A549 (cell line): Measurements from ENCODE around the gene WHRN. TPM values are rescaled to one million over a fixed set of nuclear protein-coding genes. Genes with fewer than 3 reads are reported as not detected.

Experiments
- ATAC-seq, 2 experiments: fragments of 200-7000 bp in 1 of 2; fragments of >200 bp in 1 of 2; cut with Nextera tagmentation in 1 of 2; cut with Tn5 transposase in 1 of 2; 3 replicates each; pipeline versions ENCODE4 v1.8.0 to v1.9.1; 2018 to 2020; ENCODE audit warnings: mild to moderate bottlenecking in 1 of 2, moderate library complexity in 1 of 2
- CTCF ChIA-PET: fragments of 300-600 bp; sonication (Branson Sonifier 250); formaldehyde crosslinking; extraction: SDS; loops from one replicate; lab custom pipeline; 2021; ENCODE audit warnings: antibody characterized with exemption, inconsistent platforms; lab: Yijun Ruan, JAX
- POLR2A ChIA-PET: fragments of 350-600 bp; formaldehyde crosslinking; extraction: SDS; loops from one replicate; lab custom pipeline; 2021; ENCODE audit warnings: antibody characterized with exemption, inconsistent platforms; lab: Yijun Ruan, JAX
- DNase-seq, 2 experiments: peaks; one replicate each; pipeline versions ENCODE4 v3.0.0 to v3.0.0-alpha.2; 2011 to 2016; ENCODE audit warnings: low read depth in 1 of 2, low spot score in 1 of 2
- FAIRE-seq: peaks from 2 replicates; lab custom pipeline; 2011; peaks lifted over from hg19 to GRCh38; lab: Jason Lieb, UNC
- H3K27ac ChIP-seq, 2 experiments: fragments of >200 bp; sonication (Bioruptor Twin); formaldehyde crosslinking; 3 replicates each; pipeline ENCODE4 v1.5.1; 2016 to 2017
- H3K4me1 ChIP-seq: fragments of >200 bp; sonication (Bioruptor Twin); formaldehyde crosslinking; 3 replicates; pipeline ENCODE4 v1.6.1; 2016
- H3K4me2 ChIP-seq: fragments of >200 bp; sonication (Bioruptor Twin); formaldehyde crosslinking; 3 replicates; pipeline ENCODE4 v1.6.1; 2016
- H3K4me3 ChIP-seq: fragments of >200 bp; sonication (Bioruptor Twin); formaldehyde crosslinking; 3 replicates; pipeline ENCODE4 v1.5.1; 2016
- H3K9me3 ChIP-seq: fragments of >200 bp; sonication (Bioruptor Twin); formaldehyde crosslinking; 3 replicates; pipeline ENCODE4 v1.6.1; 2016
- CBX2 ChIP-seq: fragments of 200-600 bp; sonication (generic); IDR thresholded peaks from 2 replicates; pipeline ENCODE4 v1.6.1; 2016; ENCODE audit warnings: low read depth, mild to moderate bottlenecking, borderline replicate concordance
- CBX8 ChIP-seq: fragments of 200-600 bp; sonication (generic); IDR thresholded peaks from 2 replicates; pipeline ENCODE4 v1.6.1; 2016
- EHMT2 ChIP-seq: fragments of 200-600 bp; sonication (generic); IDR thresholded peaks from 2 replicates; pipeline ENCODE4 v1.6.1; 2016; ENCODE audit warnings: antibody characterized with exemption, low read depth, mild to moderate bottlenecking, moderate library complexity
- EP300 ChIP-seq, 2 experiments: fragments of >200 bp; sonication (Bioruptor Twin); formaldehyde crosslinking; IDR thresholded peaks; 2 replicates in 1 of 2; 3 replicates in 1 of 2; pipeline ENCODE4 v1.6.1; 2016 to 2017
- ESRRA ChIP-seq: fragments of 150-350 bp; IDR thresholded peaks from 2 replicates; pipeline ENCODE4 v1.6.1; 2014; ENCODE audit warnings: mild to moderate bottlenecking, low read length, borderline replicate concordance
- FOSL2 ChIP-seq, 2 experiments: fragments of 450-650 bp in 1 of 2; fragments of >200 bp in 1 of 2; sonication (Bioruptor Twin) in 1 of 2; formaldehyde crosslinking; IDR thresholded peaks; 2 replicates each; pipeline versions ENCODE4 v1.5.0 to v1.6.1; 2016 to 2020; ENCODE audit warnings: mild to moderate bottlenecking in 1 of 2, moderate library complexity in 1 of 2
- FOXS1 ChIP-seq: fragments of 250-450 bp; sonication (Bioruptor Pico); IDR thresholded peaks from 2 replicates; pipeline ENCODE4 v1.5.0; 2020; ENCODE audit warnings: mild to moderate bottlenecking, moderate library complexity
- HEYL ChIP-seq: fragments of 250-450 bp; sonication (Bioruptor Pico); IDR thresholded peaks from 2 replicates; pipeline ENCODE4 v1.8.0; 2021; ENCODE audit warnings: mild to moderate bottlenecking, moderate library complexity
- HOXA7 ChIP-seq: fragments of 250-450 bp; sonication (Bioruptor Pico); IDR thresholded peaks from 2 replicates; pipeline ENCODE4 v1.5.0; 2020; ENCODE audit warnings: mild to moderate bottlenecking, moderate library complexity
- HOXB5 ChIP-seq: fragments of 250-450 bp; sonication (Bioruptor Pico); IDR thresholded peaks from 2 replicates; pipeline ENCODE4 v1.5.0; 2020; ENCODE audit warnings: mild to moderate bottlenecking, moderate library complexity
- JUN ChIP-seq, 2 experiments: fragments of >200 bp; sonication (Bioruptor Twin); formaldehyde crosslinking; IDR thresholded peaks; 2 replicates in 1 of 2; 3 replicates in 1 of 2; pipeline ENCODE4 v1.6.1; 2016 to 2017
- MAFK ChIP-seq: fragments of 450-650 bp; IDR thresholded peaks from 2 replicates; pipeline ENCODE4 v1.6.1; 2014; ENCODE audit not compliant: partially characterized antibody
- MAZ ChIP-seq: fragments of 150-350 bp; IDR thresholded peaks from 2 replicates; pipeline ENCODE4 v1.6.1; 2014; ENCODE audit warnings: antibody characterized with exemption, low read depth, low read length, borderline replicate concordance
- NR3C1 ChIP-seq: fragments of >200 bp; sonication (Bioruptor Twin); formaldehyde crosslinking; IDR thresholded peaks from 3 replicates; pipeline ENCODE4 v1.6.1; 2017
- POLR2A ChIP-seq: IDR thresholded peaks from 2 replicates; pipeline ENCODE4 v1.6.1; 2012; ENCODE audit warnings: mild to moderate bottlenecking, low read length
- POLR2AphosphoS2 ChIP-seq: conservative IDR thresholded peaks from 2 replicates; pipeline ENCODE4 v1.6.1; 2012; ENCODE audit warnings: low read length, improper control_type of control experiment, inconsistent platforms
- RAD21 ChIP-seq, 2 experiments: fragments of >200 bp in 1 of 2; sonication (Bioruptor Twin) in 1 of 2; formaldehyde crosslinking in 1 of 2; IDR thresholded peaks in 1 of 2; conservative IDR thresholded peaks in 1 of 2; 2 replicates in 1 of 2; 3 replicates in 1 of 2; pipeline ENCODE4 v1.6.1; 2012 to 2018; ENCODE audit warnings: inconsistent platforms in 1 of 2
- RARB ChIP-seq: fragments of 250-450 bp; sonication (Bioruptor Pico); IDR thresholded peaks from 2 replicates; pipeline ENCODE4 v1.8.0; 2021; ENCODE audit warnings: mild to moderate bottlenecking, moderate library complexity
- SREBF2 ChIP-seq: fragments of 450-650 bp; IDR thresholded peaks from 2 replicates; pipeline ENCODE4 v1.6.1; 2014; ENCODE audit warnings: mild to moderate bottlenecking, moderate library complexity
- TFCP2L1 ChIP-seq: fragments of 250-450 bp; sonication (Bioruptor Pico); IDR thresholded peaks from 2 replicates; pipeline ENCODE4 v1.5.0; 2021; ENCODE audit warnings: mild to moderate bottlenecking
- TP53 ChIP-seq: fragments of 250-450 bp; sonication (Bioruptor Pico); IDR thresholded peaks from 2 replicates; pipeline ENCODE4 v1.5.0; 2021; ENCODE audit warnings: mild to moderate bottlenecking, moderate library complexity
- ZNF302 ChIP-seq: fragments of 250-450 bp; sonication (Bioruptor Pico); IDR thresholded peaks from 2 replicates; pipeline ENCODE4 v1.9.0; 2021; ENCODE audit warnings: inconsistent platforms, mild to moderate bottlenecking, moderate library complexity
- WGBS: methylation state at CpG from one replicate; pipeline ENCODE4 v1.1.6; 2017; ENCODE audit errors: missing lambda C conversion rate; 5-methylcytosine and 5-hydroxymethylcytosine counted together
- polyA plus RNA-seq, 4 experiments: library from polyadenylated mRNA; depleted of rRNA in 3 of 4; stranded (reverse); fragments of >200 nt; fragmentation: RNase III in 1 of 4; extraction: RNeasy Plus Mini Kit Qiagen cat#74134 plus additional on column Dnase treatment in 1 of 4; gene quantifications; 2 replicates in 3 of 4; 3 replicates in 1 of 4; pipeline ENCODE4 v1.2.3, GENCODE V29; 2011 to 2017
- TF ChIP-seq, protein P1 (sequence below): fragments of 150-350 bp; IDR thresholded peaks from 2 replicates; pipeline ENCODE4 v1.6.1; 2014; ENCODE audit warnings: low read depth, mild to moderate bottlenecking, low read length
- TF ChIP-seq, protein P2 (sequence below): fragments of 200-600 bp; sonication (generic); IDR thresholded peaks from 2 replicates; pipeline ENCODE4 v1.6.1; 2016; ENCODE audit warnings: antibody characterized with exemption, mild to moderate bottlenecking, moderate library complexity
- TF ChIP-seq, protein P3 (sequence below): IDR thresholded peaks from 2 replicates; pipeline ENCODE4 v1.6.1; 2012
- TF ChIP-seq, protein P4 (sequence below): fragments of 250-450 bp; sonication (Bioruptor Pico); IDR thresholded peaks from 2 replicates; pipeline ENCODE4 v1.5.0; 2021; ENCODE audit warnings: mild to moderate bottlenecking, moderate library complexity, borderline replicate concordance
- TF ChIP-seq, protein P5 (sequence below): fragments of 250-450 bp; sonication (Bioruptor Pico); IDR thresholded peaks from 2 replicates; pipeline ENCODE4 v1.5.0; 2020; ENCODE audit warnings: low read depth, mild to moderate bottlenecking, moderate library complexity
- TF ChIP-seq, protein P6 (sequence below): IDR thresholded peaks from 2 replicates; pipeline ENCODE4 v1.6.1; 2012; ENCODE audit warnings: low read depth, borderline replicate concordance

The WHRN gene
- polyA plus RNA-seq, 2 of the 4 experiments (the other 2 are of a cell fraction) = 1.2 to 3.2 TPM

DNA sequence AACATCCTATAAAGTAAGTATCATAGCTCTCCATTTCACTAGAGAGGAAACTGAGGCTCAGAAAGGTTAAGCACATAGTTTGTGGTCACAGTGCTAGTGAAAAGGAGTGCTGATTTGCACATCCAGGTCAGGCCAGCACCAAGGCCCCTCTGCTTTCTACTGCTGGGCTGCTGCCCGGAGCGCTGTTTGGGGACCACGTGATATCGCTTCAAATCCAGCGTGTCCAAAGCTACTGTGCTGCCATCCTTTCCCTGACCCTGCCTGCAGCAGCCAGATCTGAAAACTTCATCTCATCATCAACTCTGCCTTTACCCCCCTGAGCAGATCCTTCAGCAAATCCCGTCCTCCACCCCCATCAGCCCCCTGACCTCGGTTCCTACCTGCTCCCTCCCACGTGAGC lies 76.8 kb downstream of the WHRN start:
- FAIRE-seq (no peak), DNase-seq (no peak), ATAC-seq (no peak)
- CTCF ChIA-PET = interaction anchor here (0.6 to 12.3 kb wide), 8 partner anchors 9 to 225 kb away, joined by 3 to 202 read pairs (median 3); partner anchors contain the start of gene TEX53
- Histone ChIP-seq H3K4me1 (no peaks in the 10 kb centered on the region), H3K4me3 (no peak overlapping the region), H3K27ac (no peak overlapping the region), H3K9me3 (no peaks in the 10 kb centered on the region), H3K4me2 (no peak overlapping the region)
- WGBS = 81% methylated on average over 8 of the region's 8 CpGs
- TF ChIP-seq EHMT2 (no peak), RAD21 (conservative IDR thresholded peaks at IDR 0.05 in 1 of 2, IDR thresholded peaks at IDR 0.05 in 1 of 2) (no peak), CBX8 (no peak), SREBF2 (no peak), POLR2A (no peak), HOXA7 (CRISPR knock-in tag) (no peak), HOXB5 (CRISPR knock-in tag) (no peak), EP300 (IDR thresholded peaks at IDR 0.05) (no peak), CBX2 (no peak), HEYL (CRISPR knock-in tag) (no peak), JUN (IDR thresholded peaks at IDR 0.05) (no peak), TP53 (CRISPR knock-in tag) (no peak), FOSL2 (IDR thresholded peaks at IDR 0.05) (no peak), FOSL2 (CRISPR knock-in tag; IDR thresholded peaks at IDR 0.05) (no peak), MAZ (no peak)
- TF ChIP-seq, protein P1, sequence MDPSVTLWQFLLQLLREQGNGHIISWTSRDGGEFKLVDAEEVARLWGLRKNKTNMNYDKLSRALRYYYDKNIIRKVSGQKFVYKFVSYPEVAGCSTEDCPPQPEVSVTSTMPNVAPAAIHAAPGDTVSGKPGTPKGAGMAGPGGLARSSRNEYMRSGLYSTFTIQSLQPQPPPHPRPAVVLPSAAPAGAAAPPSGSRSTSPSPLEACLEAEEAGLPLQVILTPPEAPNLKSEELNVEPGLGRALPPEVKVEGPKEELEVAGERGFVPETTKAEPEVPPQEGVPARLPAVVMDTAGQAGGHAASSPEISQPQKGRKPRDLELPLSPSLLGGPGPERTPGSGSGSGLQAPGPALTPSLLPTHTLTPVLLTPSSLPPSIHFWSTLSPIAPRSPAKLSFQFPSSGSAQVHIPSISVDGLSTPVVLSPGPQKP = no peak
- TF ChIP-seq, protein P2, sequence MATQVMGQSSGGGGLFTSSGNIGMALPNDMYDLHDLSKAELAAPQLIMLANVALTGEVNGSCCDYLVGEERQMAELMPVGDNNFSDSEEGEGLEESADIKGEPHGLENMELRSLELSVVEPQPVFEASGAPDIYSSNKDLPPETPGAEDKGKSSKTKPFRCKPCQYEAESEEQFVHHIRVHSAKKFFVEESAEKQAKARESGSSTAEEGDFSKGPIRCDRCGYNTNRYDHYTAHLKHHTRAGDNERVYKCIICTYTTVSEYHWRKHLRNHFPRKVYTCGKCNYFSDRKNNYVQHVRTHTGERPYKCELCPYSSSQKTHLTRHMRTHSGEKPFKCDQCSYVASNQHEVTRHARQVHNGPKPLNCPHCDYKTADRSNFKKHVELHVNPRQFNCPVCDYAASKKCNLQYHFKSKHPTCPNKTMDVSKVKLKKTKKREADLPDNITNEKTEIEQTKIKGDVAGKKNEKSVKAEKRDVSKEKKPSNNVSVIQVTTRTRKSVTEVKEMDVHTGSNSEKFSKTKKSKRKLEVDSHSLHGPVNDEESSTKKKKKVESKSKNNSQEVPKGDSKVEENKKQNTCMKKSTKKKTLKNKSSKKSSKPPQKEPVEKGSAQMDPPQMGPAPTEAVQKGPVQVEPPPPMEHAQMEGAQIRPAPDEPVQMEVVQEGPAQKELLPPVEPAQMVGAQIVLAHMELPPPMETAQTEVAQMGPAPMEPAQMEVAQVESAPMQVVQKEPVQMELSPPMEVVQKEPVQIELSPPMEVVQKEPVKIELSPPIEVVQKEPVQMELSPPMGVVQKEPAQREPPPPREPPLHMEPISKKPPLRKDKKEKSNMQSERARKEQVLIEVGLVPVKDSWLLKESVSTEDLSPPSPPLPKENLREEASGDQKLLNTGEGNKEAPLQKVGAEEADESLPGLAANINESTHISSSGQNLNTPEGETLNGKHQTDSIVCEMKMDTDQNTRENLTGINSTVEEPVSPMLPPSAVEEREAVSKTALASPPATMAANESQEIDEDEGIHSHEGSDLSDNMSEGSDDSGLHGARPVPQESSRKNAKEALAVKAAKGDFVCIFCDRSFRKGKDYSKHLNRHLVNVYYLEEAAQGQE = no peak
- TF ChIP-seq, protein P3, sequence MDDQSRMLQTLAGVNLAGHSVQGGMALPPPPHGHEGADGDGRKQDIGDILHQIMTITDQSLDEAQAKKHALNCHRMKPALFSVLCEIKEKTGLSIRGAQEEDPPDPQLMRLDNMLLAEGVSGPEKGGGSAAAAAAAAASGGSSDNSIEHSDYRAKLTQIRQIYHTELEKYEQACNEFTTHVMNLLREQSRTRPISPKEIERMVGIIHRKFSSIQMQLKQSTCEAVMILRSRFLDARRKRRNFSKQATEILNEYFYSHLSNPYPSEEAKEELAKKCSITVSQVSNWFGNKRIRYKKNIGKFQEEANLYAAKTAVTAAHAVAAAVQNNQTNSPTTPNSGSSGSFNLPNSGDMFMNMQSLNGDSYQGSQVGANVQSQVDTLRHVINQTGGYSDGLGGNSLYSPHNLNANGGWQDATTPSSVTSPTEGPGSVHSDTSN = no peak
- POLR2A ChIA-PET = no interaction called here

DNA sequence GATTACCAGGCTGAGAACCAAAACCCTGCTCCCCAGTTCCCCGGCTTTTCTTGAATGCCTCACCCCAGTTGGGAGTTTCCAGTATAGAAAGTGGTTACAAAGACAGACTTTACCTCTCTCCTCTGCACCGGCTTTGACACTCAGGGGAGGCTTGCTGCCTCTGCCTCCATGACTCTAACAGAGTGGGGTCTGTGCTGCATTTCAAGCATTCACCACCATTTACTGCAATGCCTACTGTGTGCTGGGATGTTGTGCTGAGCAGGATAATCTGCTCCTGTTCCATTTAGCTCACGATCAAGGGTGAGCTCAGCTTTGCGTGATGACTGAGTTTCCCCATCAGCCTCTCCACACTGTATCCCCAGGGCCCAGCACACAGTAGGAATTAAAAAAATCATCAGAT lies 77.6 kb downstream of the WHRN start:
- ATAC-seq = no peak
- POLR2A ChIA-PET = no interaction called here
- no peak for FAIRE-seq
- Histone ChIP-seq H3K4me2 (no peak overlapping the region), H3K27ac (no peak overlapping the region), H3K4me1 (no peaks in the 10 kb centered on the region), H3K9me3 (no peaks in the 10 kb centered on the region), H3K4me3 (no peak overlapping the region)
- 82% methylated on average over 4 of the region's 4 CpGs for WGBS
- CTCF ChIA-PET = interaction anchor here (0.9 to 12.3 kb wide), 6 partner anchors 7 to 226 kb away, joined by 3 to 202 read pairs (median 3); partner anchors contain the start of gene TEX53
- no peak for DNase-seq
- TF ChIP-seq TFCP2L1 (no peak), ZNF302 (CRISPR knock-in tag) (no peak), ESRRA (no peak), POLR2AphosphoS2 (no peak), FOXS1 (no peak), RARB (no peak), FOSL2 (IDR thresholded peaks at IDR 0.05) (no peak), FOSL2 (CRISPR knock-in tag; IDR thresholded peaks at IDR 0.05) (no peak), MAFK (no peak), NR3C1 (no peak)
- TF ChIP-seq, protein P4, sequence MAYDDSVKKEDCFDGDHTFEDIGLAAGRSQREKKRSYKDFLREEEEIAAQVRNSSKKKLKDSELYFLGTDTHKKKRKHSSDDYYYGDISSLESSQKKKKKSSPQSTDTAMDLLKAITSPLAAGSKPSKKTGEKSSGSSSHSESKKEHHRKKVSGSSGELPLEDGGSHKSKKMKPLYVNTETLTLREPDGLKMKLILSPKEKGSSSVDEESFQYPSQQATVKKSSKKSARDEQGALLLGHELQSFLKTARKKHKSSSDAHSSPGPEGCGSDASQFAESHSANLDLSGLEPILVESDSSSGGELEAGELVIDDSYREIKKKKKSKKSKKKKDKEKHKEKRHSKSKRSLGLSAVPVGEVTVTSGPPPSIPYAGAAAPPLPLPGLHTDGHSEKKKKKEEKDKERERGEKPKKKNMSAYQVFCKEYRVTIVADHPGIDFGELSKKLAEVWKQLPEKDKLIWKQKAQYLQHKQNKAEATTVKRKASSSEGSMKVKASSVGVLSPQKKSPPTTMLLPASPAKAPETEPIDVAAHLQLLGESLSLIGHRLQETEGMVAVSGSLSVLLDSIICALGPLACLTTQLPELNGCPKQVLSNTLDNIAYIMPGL = no peak
- TF ChIP-seq, protein P5, sequence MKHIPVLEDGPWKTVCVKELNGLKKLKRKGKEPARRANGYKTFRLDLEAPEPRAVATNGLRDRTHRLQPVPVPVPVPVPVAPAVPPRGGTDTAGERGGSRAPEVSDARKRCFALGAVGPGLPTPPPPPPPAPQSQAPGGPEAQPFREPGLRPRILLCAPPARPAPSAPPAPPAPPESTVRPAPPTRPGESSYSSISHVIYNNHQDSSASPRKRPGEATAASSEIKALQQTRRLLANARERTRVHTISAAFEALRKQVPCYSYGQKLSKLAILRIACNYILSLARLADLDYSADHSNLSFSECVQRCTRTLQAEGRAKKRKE = no peak
- TF ChIP-seq, protein P6, sequence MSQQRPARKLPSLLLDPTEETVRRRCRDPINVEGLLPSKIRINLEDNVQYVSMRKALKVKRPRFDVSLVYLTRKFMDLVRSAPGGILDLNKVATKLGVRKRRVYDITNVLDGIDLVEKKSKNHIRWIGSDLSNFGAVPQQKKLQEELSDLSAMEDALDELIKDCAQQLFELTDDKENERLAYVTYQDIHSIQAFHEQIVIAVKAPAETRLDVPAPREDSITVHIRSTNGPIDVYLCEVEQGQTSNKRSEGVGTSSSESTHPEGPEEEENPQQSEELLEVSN = no peak
- TF ChIP-seq, protein P3 = no peak
